Measurements from ENCODE around the gene NEB. TPM values are rescaled to one million over a fixed set of nuclear protein-coding genes. Genes with fewer than 3 reads are reported as not detected.
"Not testable (repeated sequence)": the region's sequence is repeated elsewhere in the genome, so short reads cannot be mapped to it uniquely, and the experiment has no call there.

The NEB gene
- total RNA-seq, 1 experiment from 2014 or later = 0.03 TPM

DNA sequence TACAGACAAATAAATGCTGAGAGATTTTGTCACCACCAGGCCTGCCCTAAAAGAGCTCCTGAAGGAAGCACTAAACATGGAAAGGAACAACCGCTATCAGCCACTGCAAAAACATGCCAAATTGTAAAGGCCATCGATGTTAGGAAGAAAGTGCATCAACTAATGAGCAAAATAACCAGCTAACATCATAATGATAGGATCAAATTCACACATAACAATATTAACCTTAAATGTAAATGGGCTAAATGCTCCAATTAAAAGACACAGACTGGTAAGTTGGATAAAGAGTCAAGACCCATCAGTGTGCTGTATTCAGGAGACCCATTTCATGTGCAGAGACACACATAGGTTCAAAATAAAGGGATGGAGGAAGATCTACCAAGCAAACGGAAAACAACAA is 11.0 kb upstream of the NEB start:
- not testable (repeated sequence) for H3K4me3 ChIP-seq; H3K9me3 ChIP-seq (replicated peaks); DNase-seq (ENCODE audit: low read depth in 1 of 2, low spot score in 2 of 2)

DNA sequence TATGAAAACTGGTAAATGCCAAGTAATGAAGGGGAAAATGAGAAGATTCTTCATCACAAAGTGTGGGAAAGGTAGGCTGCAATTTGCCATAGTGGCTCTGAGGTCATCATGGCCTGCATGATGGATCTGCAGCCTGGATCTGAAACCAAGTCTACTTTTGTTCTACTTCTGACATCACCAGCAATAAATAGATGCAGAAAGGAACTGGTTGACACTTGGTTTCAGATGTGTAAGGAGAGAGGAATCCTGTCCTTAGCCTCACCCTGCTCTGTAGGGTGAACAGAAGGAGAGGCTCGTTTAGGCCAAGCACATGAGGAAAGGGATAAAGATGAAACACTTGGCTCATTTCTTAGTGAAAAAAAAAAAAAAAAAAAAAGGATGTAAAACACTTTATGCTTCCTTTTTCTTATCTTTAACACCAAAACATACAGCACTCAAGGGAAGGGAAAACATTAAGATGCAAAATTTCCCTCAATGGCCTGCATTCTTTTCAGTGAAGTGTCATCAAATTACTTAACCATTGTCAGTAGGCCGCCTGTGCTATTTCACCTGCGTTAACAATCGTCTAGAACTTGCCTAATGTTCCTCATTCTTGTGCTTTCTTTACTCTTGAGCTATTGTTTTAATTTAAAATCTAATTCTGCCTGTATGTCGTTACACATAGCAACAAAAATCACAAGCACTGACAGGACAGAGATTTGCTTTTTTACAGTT is 3.9 kb downstream of the NEB start:
- no peaks in the 10 kb centered on the region for H3K9me3 ChIP-seq (replicated peaks)
- H3K27me3 ChIP-seq (replicated peaks) = 0 out of 2 replicates have a peak, but pooled peaks cover 2% of the 10 kb centered on the region
- no peaks in the 10 kb centered on the region for H3K4me1 ChIP-seq (replicated peaks)
- no peak overlapping the region for H3K4me3 ChIP-seq
- no peaks in the 10 kb centered on the region for H3K36me3 ChIP-seq
- no peak for DNase-seq (ENCODE audit: low read depth in 1 of 2, low spot score in 2 of 2)
- no peak overlapping the region for H3K27ac ChIP-seq

More for the DNA sequence above, 11.0 kb upstream of the NEB start:
- not testable (repeated sequence) for H3K4me1 ChIP-seq (replicated peaks); H3K27ac ChIP-seq; H3K27me3 ChIP-seq (replicated peaks); H3K36me3 ChIP-seq

DNA sequence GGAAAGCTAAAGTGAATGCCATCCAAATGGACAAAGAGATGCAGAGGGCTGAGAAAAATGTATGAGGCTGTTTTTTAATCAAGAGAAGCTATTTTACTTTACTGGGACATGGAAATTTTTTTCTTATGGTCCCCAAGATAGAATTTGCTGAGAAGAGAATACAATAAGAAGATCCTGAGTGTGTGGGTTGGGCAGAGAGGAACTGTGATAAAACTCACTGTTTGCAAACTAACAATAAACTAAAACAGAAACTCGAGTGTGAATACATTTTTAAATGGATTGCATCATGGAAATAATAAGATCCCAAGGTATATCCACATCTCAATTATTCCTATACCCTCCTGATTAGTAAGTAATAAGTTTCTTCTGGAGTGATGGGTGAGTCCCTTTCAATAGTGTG is 4.4 kb downstream of the NEB start:
- no peaks in the 10 kb centered on the region for H3K36me3 ChIP-seq
- H3K9me3 ChIP-seq (replicated peaks) = no peaks in the 10 kb centered on the region
- H3K27ac ChIP-seq = no peak overlapping the region
- H3K27me3 ChIP-seq (replicated peaks) = 0 out of 2 replicates have a peak, but pooled peaks cover 2% of the 10 kb centered on the region
- no peaks in the 10 kb centered on the region for H3K4me1 ChIP-seq (replicated peaks)
- no peak overlapping the region for H3K4me3 ChIP-seq
- DNase-seq (ENCODE audit: low read depth in 1 of 2, low spot score in 2 of 2) = no peak

- Histone ChIP-seq H3K27ac (no peak overlapping the region), H3K36me3 (no peaks in the 10 kb centered on the region), H3K27me3 (replicated peaks) (0 out of 2 replicates have a peak, but pooled peaks cover 2% of the 10 kb centered on the region), H3K9me3 (replicated peaks) (no peaks in the 10 kb centered on the region), H3K4me3 (no peak overlapping the region), H3K4me1 (replicated peaks) (no peaks in the 10 kb centered on the region)
- no peak for DNase-seq (ENCODE audit: low read depth in 1 of 2, low spot score in 2 of 2)
Observed at GRCh38 chr2:151729415-151729811, 4.9 kb downstream of the NEB start.

DNA sequence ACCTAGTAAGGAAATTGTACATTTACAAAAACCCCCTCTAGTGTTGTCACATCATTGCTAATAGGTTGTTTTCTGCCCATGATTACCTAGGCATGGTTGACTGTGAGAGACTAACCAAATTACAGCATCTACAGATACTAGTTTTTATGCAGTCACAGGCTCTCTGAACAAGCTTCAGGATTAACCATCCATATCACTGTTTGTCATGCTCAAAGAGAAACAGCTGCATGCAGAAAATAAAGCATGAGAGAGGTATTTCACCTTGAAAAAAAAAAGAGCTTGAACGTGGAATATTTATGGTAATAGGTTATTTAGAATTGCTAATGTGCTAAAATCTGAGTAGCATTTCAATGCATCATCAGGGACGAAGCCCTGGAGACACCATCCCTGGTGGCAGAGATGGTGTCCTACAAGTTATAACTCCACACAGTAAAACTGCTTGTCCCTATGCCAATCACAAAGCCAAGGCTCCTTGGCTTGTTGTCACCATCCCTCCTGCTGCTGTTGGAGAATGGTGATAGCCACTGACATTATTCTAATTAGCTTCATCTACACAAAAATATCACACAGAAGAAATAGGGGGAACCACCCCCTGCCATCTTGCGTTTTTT is 5.4 kb downstream of the NEB start:
- Histone ChIP-seq H3K4me1 (replicated peaks) (no peaks in the 10 kb centered on the region), H3K9me3 (replicated peaks) (no peaks in the 10 kb centered on the region), H3K36me3 (no peaks in the 10 kb centered on the region), H3K27me3 (replicated peaks) (0 out of 2 replicates have a peak, but pooled peaks cover 2% of the 10 kb centered on the region), H3K27ac (no peak overlapping the region), H3K4me3 (no peak overlapping the region)
- DNase-seq (ENCODE audit: low read depth in 1 of 2, low spot score in 2 of 2) = no peak

DNA sequence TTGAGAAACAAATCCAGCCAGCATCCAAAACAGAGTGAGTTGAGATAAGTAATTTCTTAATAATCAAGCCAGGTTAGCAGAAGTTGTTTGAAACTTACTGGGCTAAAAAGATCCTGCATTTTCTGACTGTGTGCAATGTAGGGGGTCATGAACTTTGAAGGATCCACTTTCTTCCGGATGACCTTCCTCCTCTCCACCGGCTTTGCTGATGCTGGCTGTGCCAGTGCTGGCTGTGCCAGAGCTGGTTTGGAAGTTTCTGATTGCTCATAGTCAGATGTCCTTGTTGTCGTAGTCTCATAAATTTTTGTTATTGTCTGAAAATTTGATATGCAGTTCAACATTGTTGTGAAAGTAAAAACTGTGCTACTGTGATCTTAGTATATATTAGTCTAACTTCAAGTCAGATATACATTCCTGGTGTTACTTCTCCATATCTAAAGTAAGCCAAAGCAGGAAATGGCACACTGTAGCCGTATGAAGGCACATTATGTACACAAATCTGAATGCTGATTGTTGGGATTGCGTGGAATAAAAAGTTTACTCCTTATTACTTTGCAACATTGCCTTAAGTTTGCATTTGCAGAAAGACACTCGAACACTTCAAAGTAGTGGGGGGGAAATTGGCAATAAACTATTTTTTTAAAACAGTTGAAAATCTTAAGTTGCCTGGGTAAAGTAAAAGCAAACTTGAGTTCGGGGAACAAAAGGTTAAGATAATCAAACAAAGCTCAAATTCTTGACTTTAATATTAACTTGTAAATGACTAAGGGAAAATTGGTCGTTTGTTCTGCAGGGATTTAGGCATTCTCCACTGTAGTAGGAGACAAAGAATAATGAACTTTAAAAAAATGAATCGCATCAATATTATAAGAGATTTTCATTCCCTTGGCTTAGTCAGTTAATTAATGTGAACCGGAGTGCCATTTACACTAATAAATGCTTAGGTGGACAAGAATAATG is 6.4 kb downstream of the NEB start:
- Histone ChIP-seq H3K27ac (no peak overlapping the region), H3K4me3 (no peak overlapping the region), H3K9me3 (replicated peaks) (no peaks in the 10 kb centered on the region), H3K4me1 (replicated peaks) (no peaks in the 10 kb centered on the region), H3K36me3 (no peaks in the 10 kb centered on the region), H3K27me3 (replicated peaks) (no peaks in the 10 kb centered on the region)
- DNase-seq (ENCODE audit: low read depth in 1 of 2, low spot score in 2 of 2) = no peak

DNA sequence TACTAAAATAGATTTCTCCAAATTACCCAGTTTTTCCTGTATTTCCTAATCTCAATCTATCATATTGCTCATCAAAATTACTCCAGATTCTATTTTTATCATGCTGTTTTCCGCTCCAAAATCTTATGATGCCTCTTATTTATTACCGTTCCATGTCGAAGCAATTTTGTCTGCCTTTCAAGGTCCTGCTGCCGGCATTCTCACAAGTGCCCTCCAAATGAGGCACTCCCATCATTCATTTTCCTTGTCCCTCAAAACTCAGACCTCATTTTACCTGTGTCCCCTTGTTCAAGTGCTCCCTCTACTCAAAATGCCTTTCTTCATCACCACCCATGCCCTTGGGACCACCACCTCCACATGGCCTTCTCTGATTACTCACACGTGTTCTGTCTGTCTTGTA is 13.1 kb downstream of the NEB start:
- no peaks in the 10 kb centered on the region for H3K4me1 ChIP-seq (replicated peaks)
- no peaks in the 10 kb centered on the region for H3K36me3 ChIP-seq
- no peaks in the 10 kb centered on the region for H3K27me3 ChIP-seq (replicated peaks)
- H3K27ac ChIP-seq = no peak overlapping the region
- DNase-seq (ENCODE audit: low read depth in 1 of 2, low spot score in 2 of 2) = no peak
- no peak overlapping the region for H3K4me3 ChIP-seq
- no peaks in the 10 kb centered on the region for H3K9me3 ChIP-seq (replicated peaks)

DNA sequence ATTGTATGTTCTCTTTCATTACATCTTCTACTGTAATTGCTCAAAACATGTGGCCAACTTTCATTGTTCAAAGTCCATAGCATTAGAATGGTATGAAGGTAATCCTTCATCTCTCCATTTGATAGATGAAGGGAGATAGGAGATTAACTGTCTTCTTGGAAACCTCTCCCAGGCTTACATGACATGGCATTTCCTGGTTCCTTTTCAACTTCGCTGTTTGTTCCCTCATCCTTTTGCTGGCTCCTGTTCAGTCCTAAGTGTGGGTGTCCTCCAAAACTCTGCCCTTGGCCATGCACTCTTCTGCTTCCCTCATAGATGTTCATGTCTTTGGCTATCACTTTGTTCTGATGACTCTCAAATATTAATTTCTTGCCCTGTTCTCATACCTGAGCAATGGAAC is 13.8 kb downstream of the NEB start:
- Histone ChIP-seq H3K4me3 (no peak overlapping the region), H3K4me1 (replicated peaks) (no peaks in the 10 kb centered on the region), H3K36me3 (no peaks in the 10 kb centered on the region), H3K27me3 (replicated peaks) (no peaks in the 10 kb centered on the region), H3K27ac (no peak overlapping the region), H3K9me3 (replicated peaks) (no peaks in the 10 kb centered on the region)
- no peak for DNase-seq (ENCODE audit: low read depth in 1 of 2, low spot score in 2 of 2)

- Histone ChIP-seq H3K4me3 (no peak overlapping the region), H3K27ac (no peak overlapping the region), H3K9me3 (replicated peaks) (no peaks in the 10 kb centered on the region), H3K27me3 (replicated peaks) (no peaks in the 10 kb centered on the region), H3K36me3 (no peaks in the 10 kb centered on the region), H3K4me1 (replicated peaks) (no peaks in the 10 kb centered on the region)
- no peak for DNase-seq (ENCODE audit: low read depth in 1 of 2, low spot score in 2 of 2)
Observed at GRCh38 chr2:151718796-151719195, 15.5 kb downstream of the NEB start.

DNA sequence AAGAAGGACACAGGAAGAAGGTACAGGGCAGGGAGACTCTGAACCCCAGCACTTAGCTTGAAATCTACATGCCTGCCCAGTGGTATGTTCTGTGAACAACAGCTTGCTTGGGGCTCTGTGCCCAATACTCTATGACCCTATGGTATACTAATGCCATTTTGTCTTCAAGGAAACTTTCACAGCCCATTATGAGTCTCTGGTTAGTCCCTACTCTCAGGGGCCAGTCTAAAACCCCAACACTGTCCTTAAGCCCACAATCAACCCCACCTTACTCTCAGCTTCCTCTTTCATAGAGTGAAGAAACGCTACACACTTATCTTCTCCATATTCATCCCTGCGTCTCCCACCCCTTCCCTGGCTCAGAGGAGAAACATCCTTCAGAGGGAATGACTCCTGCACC is 16.0 kb downstream of the NEB start:
- Histone ChIP-seq H3K27me3 (replicated peaks) (no peaks in the 10 kb centered on the region), H3K9me3 (replicated peaks) (no peaks in the 10 kb centered on the region), H3K4me1 (replicated peaks) (no peaks in the 10 kb centered on the region), H3K27ac (no peak overlapping the region), H3K4me3 (no peak overlapping the region), H3K36me3 (no peaks in the 10 kb centered on the region)
- DNase-seq (ENCODE audit: low read depth in 1 of 2, low spot score in 2 of 2) = no peak

- H3K36me3 ChIP-seq = no peaks in the 10 kb centered on the region
- no peak for DNase-seq (ENCODE audit: low read depth in 1 of 2, low spot score in 2 of 2)
- H3K4me1 ChIP-seq (replicated peaks) = no peaks in the 10 kb centered on the region
- no peak overlapping the region for H3K27ac ChIP-seq
- H3K4me3 ChIP-seq = no peak overlapping the region
- no peaks in the 10 kb centered on the region for H3K27me3 ChIP-seq (replicated peaks)
- H3K9me3 ChIP-seq (replicated peaks) = no peaks in the 10 kb centered on the region
Observed at GRCh38 chr2:151716721-151717120, 17.6 kb downstream of the NEB start.

GRCh38 chr2:151713291-151713903 is 20.9 kb downstream of the NEB start:
- Histone ChIP-seq H3K27ac (no peak overlapping the region), H3K9me3 (replicated peaks) (no peaks in the 10 kb centered on the region), H3K27me3 (replicated peaks) (no peaks in the 10 kb centered on the region), H3K36me3 (no peaks in the 10 kb centered on the region), H3K4me1 (replicated peaks) (no peaks in the 10 kb centered on the region), H3K4me3 (no peak overlapping the region)
- no peak for DNase-seq (ENCODE audit: low read depth in 1 of 2, low spot score in 2 of 2)

DNA sequence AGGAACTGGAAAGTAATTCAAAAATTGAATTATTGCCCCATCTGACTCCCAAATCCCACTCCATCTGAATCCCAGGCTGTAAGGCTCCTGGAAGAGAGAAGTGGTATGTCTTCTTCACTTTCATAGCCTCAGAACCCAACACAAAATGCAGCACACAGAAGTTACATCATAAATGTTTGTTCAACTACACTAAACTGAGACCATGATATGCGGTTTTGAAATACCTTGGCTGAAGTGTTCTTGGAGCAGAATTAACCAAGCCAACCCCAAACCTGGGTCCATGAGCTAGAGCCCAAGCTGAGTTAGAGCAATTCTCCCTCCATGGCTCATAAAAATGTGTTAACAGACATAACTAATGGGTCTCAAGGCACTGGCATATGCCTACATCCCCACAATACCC is 23.3 kb downstream of the NEB start:
- DNase-seq (ENCODE audit: low read depth in 1 of 2, low spot score in 2 of 2) = no peak
- Histone ChIP-seq H3K4me3 (no peak overlapping the region), H3K4me1 (replicated peaks) (no peaks in the 10 kb centered on the region), H3K36me3 (no peaks in the 10 kb centered on the region), H3K27me3 (replicated peaks) (0 out of 2 replicates have a peak, but pooled peaks cover 2% of the 10 kb centered on the region), H3K27ac (no peak overlapping the region), H3K9me3 (replicated peaks) (no peaks in the 10 kb centered on the region)

Data from SJSA1 (cell line).